Posterior cingulate gyrus (tissue), 11 donors: ENCODE data around the gene KDM7A.

Experiments
- DNase-seq, 10 donors: peaks; one replicate each; pipeline versions ENCODE4 v3.0.0 to v3.0.0-alpha.2; 2020 to 2021; ENCODE audit warnings: mixed read lengths in 3 of 10
- intact Hi-C: fragments of 100-400 bp; cut with DNase I; formaldehyde crosslinking; loops from one replicate; pipeline ENCODE4 v1.15.1; 2023

The KDM7A gene

GRCh38 chr7:140058517-140058916 lies 118.3 kb downstream of the KDM7A start:
- intact Hi-C loops, result loop anchor here (10.0 kb wide), 1 partner anchor 54 kb away; no protein-coding TSS in a partner anchor
- DNase-seq, result no peak

GRCh38 chr7:140057143-140057535 lies 119.6 kb downstream of the KDM7A start:
- intact Hi-C loops, result loop anchor here (10.0 kb wide), 1 partner anchor 52 kb away; no protein-coding TSS in a partner anchor

GRCh38 chr7:140056431-140057142 lies 120.2 kb downstream of the KDM7A start:
- no peak for DNase-seq
- intact Hi-C loops, result loop anchor here (10.0 kb wide), 1 partner anchor 52 kb away; no protein-coding TSS in a partner anchor

More at GRCh38 chr7:140057143-140057535, 119.6 kb downstream of the KDM7A start:
- no peak for DNase-seq

- intact Hi-C loops, result loop anchor here (10.0 kb wide), 1 partner anchor 51 kb away; no protein-coding TSS in a partner anchor
- DNase-seq, result no peak
Measured at GRCh38 chr7:140055833-140056232, 121.0 kb downstream of the KDM7A start.

- DNase-seq, result no peak
- intact Hi-C loops, result loop anchor here (10.0 kb wide), 1 partner anchor 50 kb away; no protein-coding TSS in a partner anchor
Measured at GRCh38 chr7:140054751-140055150, 122.0 kb downstream of the KDM7A start.

- no peak for DNase-seq
- intact Hi-C loops, result loop anchor here (10.0 kb wide), 1 partner anchor 49 kb away; no protein-coding TSS in a partner anchor
Measured at GRCh38 chr7:140053812-140054539, 122.8 kb downstream of the KDM7A start.

GRCh38 chr7:140051820-140052219 lies 125.0 kb downstream of the KDM7A start:
- intact Hi-C loops, result loop anchor here (10.0 kb wide), 1 partner anchor 47 kb away; no protein-coding TSS in a partner anchor
- DNase-seq, result no peak

- intact Hi-C loops, result loop anchor here (10.0 kb wide), 1 partner anchor 45 kb away; no protein-coding TSS in a partner anchor
- DNase-seq, result no peak
Measured at GRCh38 chr7:140050100-140050499, 126.7 kb downstream of the KDM7A start.

- intact Hi-C loops, result loop anchor here (10.0 kb wide), 1 partner anchor 45 kb away; no protein-coding TSS in a partner anchor
- no peak for DNase-seq
Measured at GRCh38 chr7:140049339-140050024, 127.3 kb downstream of the KDM7A start.

- no peak for DNase-seq
- intact Hi-C loops, result no loop called here
Measured at GRCh38 chr7:140048989-140049338, 127.8 kb downstream of the KDM7A start.

- DNase-seq, result no peak
- intact Hi-C loops, result no loop called here
Measured at GRCh38 chr7:140048138-140048537, 128.6 kb downstream of the KDM7A start.

GRCh38 chr7:140047197-140047596 lies 129.6 kb downstream of the KDM7A start:
- no peak for DNase-seq
- intact Hi-C loops, result no loop called here

- intact Hi-C loops, result no loop called here
- no peak for DNase-seq
Measured at GRCh38 chr7:140045697-140046096, 131.1 kb downstream of the KDM7A start.

GRCh38 chr7:140044251-140044650 lies 132.5 kb downstream of the KDM7A start:
- DNase-seq, result no peak
- intact Hi-C loops, result no loop called here

GRCh38 chr7:140042386-140042670 lies 134.5 kb downstream of the KDM7A start:
- no peak for DNase-seq
- intact Hi-C loops, result no loop called here

GRCh38 chr7:140041659-140042385 lies 135.0 kb downstream of the KDM7A start:
- DNase-seq, result no peak
- intact Hi-C loops, result no loop called here

GRCh38 chr7:140039896-140040295 lies 136.9 kb downstream of the KDM7A start:
- intact Hi-C loops, result no loop called here
- no peak for DNase-seq

GRCh38 chr7:140039066-140039465 lies 137.7 kb downstream of the KDM7A start:
- intact Hi-C loops, result no loop called here
- no peak for DNase-seq

- no peak for DNase-seq
- intact Hi-C loops, result no loop called here
Measured at GRCh38 chr7:140036224-140036962, 140.4 kb downstream of the KDM7A start.
